COLO829 (cell line): ENCODE data around the gene SERPINA1.

Source experiments
- DNase-seq: peaks from one replicate; pipeline ENCODE4 v3.0.0; 2012; ENCODE audit warnings: low spot score

Gene SERPINA1

DNA sequence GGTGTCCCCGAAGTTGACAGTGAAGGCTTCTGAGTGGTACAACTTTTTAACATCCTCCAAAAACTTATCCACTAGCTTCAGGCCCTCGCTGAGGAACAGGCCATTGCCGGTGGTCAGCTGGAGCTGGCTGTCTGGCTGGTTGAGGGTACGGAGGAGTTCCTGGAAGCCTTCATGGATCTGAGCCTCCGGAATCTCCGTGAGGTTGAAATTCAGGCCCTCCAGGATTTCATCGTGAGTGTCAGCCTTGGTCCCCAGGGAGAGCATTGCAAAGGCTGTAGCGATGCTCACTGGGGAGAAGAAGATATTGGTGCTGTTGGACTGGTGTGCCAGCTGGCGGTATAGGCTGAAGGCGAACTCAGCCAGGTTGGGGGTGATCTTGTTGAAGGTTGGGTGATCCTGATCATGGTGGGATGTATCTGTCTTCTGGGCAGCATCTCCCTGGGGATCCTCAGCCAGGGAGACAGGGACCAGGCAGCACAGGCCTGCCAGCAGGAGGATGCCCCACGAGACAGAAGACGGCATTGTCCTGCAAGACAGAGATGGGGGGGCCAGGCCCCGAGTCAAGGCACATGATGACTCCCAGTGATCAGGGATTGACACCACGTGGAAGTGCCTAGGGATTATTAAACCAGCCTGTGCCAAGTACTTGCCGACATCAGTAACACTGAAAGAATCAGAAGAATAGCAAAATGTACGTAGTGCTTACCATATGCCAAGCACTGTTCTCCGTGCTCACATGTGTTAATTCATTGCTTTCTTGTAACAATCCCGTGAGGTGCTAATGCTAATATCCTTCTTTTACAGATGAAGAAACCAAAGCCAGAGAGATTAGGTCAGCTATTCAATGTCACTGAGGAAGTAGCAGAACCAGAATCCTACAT, 5.4 kb downstream of the SERPINA1 start:
- DNase-seq = no peak

DNA sequence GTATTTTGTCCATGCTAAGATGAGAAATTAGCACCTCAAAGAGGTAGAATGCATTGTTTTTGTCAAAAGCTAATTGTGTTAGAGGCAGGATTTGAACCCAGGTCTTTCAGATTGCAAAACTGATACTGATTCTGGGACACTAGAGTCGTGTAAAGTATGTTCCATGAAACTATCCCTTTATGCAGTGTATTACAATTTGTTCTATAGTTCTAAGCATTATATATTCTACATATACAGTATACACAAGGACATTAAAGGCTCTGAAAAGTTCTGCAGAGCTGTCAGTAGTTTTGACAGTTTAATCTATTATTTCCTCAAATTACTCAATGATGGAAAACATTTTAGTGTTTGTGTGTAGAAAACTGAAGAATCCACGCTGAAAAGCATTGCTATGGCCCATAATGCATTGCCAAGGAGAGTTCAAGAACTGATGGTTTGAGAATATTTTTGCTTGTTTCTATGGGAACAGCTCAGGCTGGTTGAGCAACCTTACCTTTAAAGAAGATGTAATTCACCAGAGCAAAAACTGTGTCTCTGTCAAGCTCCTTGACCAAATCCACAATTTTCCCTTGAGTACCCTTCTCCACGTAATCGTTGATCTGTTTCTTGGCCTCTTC, 6.2 kb downstream of the SERPINA1 start:
- DNase-seq = no peak

DNA sequence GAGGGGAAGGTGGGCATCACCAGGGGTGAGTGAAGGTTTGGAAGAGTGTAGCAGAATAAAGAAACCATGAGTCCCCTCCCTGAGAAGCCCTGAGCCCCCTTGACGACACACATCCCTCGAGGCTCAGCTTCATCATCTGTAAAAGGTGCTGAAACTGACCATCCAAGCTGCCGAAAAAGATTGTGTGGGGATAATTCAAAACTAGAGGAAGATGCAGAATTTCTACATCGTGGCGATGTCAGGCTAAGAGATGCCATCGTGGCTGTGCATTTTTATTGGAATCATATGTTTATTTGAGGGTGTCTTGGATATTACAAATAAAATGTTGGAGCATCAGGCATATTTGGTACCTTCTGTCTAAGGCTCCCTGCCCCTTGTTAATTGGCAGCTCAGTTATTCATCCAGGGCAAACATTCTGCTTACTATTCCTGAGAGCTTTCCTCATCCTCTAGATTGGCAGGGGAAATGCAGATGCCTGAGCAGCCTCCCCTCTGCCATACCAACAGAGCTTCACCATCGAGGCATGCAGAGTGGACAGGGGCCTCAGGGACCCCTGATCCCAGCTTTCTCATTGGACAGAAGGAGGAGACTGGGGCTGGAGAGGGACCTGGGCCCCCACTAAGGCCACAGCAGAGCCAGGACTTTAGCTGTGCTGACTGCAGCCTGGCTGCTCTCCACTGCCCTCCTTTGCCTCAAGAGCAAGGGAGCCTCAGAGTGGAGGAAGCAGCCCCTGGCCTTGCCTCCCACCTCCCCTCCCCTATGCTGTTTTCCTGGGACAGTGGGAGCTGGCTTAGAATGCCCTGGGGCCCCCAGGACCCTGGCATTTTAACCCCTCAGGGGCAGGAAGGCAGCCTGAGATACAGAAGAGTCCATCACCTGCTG, 7.0 kb downstream of the SERPINA1 start:
- no peak for DNase-seq

DNA sequence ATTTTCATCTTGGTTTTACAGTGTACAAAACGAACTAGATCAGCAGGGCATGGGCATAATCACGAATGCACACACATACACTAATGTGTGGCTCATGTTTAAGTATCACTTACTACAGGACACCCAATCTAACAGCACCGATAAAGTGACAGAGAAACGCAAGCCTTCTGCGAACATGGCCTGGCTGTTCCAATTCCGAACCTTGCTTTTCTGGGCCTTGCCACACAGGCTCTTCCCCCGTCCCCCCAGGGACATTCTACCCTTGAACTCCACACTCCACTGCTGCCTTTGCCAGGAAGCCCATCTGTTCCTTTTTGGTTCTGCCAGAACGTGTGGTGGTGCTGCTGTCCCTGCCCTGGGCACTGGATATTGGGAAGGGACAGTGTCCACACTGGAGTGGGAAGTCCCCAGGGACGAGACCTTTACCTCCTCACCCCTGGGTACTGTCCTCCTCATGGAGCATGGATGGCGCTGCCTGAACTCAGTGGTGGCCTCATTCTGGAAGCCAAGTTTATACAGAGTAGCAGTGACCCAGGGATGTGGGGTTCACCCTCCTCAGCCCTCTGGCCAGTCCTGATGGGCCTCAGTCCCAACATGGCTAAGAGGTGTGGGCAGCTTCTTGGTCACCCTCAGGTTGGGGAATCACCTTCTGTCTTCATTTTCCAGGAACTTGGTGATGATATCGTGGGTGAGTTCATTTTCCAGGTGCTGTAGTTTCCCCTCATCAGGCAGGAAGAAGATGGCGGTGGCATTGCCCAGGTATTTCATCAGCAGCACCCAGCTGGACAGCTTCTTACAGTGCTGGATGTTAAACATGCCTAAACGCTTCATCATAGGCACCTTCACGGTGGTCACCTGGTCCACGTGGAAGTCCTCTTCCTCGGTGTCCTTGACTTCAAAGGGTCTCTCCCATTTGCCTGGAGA, 7.9 kb downstream of the SERPINA1 start:
- no peak for DNase-seq

DNA sequence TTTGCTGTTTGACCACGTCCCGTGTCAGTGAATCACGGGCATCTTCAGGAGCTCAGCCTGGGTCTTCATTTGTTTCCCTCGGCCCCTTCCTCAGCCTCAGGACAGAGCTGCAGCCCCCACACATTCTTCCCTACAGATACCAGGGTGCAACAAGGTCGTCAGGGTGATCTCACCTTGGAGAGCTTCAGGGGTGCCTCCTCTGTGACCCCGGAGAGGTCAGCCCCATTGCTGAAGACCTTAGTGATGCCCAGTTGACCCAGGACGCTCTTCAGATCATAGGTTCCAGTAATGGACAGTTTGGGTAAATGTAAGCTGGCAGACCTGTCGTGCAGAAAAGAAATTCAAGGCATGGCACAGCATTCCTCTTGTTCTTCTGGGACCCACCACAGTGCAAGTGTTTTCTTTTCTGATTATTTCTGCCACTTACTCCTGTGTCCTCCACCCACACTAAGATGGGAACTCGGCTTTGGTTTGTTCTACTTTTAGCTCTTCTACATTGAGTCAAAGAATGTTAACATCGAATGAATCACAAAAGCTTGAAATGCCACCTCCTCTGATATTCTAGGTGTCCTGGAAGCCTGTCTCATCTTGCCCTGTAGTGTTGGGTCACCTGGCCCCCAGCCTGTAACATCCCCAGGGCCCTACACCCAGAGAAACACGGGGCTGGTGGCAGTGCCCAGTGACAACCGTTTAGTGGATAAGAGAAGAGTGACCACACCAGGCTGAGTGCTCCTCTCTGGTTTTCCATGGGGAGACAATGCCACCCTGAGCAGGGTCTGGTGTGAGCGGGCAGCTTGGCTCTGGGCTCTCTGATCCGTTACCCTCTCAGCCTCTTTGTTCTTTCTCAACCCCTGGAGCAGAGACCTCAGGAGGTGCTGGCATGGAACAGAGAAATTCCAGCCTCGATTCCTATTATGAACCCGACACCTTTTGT, 8.8 kb downstream of the SERPINA1 start:
- DNase-seq = no peak

DNA sequence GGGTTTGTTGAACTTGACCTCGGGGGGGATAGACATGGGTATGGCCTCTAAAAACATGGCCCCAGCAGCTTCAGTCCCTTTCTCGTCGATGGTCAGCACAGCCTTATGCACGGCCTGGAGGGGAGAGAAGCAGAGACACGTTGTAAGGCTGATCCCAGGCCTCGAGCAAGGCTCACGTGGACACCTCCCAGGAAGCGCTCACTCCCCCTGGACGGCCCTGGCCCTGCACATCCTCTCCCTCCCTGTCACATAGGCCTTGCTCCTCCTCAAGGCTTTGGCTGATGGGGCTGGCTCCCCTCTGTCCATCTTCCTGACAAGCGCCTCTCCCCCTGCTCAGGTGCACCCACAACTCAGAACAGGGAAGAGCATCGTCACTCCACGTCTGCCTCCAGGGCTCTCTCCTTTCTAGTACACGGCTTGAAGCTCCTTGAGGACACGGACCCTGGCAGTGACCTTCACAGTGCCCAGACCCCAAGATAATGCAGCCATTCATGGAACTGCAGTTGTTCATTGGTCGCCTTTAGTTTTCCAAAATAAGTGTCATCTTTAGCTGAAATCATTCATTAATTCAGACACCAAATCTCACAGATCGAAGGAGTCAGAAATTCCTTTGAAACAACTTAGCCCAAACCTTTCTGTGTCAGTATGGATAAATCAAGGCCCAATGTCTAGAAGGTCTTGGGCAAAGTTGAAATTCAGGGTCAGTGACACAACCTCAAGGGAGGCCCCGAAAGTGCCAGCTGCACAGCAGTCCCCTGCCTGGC, 9.7 kb downstream of the SERPINA1 start:
- no peak for DNase-seq

DNA sequence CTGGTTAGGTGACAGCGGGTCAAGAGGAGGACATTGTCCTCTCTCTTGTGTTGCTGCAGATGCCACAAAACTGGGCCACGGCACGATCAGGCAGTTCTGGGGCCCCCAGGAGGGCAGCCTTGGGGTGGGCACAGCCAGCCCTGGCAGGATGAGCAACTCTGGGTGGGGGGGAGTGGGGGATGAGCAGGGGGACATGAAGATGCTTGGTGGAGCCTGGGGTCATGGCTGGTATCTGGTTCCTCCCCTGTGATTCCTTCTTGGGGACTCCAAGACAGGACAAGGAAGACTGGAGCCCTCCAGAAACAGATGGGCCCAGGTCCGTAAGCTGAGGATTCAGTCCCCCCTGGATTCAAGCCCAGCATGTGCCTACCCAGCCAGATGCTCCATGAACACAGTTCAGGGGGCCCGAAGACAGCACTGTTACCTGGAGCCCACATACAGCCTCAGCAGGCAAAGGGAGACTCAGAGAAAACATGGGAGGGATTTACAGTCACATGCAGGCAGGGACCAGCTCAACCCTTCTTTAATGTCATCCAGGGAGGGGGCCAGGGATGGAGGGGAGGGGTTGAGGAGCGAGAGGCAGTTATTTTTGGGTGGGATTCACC, 10.4 kb downstream of the SERPINA1 start:
- DNase-seq = no peak

DNA sequence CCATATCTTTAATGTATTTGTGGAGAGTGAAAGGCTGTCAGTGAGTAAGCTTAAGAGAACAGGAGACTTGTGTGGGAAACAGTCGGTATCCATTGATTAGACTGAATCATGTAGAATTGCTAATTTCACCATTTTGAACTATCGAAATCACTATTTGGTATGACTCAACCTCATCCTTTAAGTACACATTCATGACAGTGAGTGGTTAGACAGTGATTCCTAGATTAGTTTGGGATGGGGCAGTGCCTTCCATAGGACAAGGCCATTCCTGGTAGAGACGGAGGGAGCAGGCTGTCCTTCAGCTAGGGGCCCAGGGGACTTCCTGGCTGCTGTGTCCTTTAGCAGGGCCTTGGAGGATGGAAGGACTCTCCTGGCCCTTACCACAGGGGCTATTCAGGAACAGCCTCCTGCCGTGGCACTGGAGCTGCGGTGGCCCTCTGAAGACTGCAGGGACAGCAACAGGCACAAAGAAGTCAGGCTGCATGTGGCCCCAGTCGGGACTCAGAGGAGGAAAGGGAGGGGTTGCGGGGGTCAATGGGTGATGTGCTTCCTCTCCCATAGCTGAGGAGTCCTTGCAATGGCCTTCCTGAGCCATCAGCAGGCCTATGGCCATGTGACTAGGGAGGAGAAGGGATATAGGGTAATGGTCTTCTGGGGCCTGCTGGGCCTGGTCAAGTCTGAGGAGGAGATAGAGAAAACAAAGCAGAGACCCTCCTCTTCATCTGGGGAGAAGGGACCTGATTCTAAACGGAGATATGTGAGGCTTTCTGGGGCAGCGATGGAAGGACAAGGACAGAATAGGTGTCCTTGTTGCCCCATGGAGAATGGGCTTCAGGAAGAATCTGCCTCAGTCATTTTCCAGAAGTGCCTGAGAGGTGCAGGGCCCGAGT, 11.2 kb downstream of the SERPINA1 start:
- DNase-seq = no peak

DNA sequence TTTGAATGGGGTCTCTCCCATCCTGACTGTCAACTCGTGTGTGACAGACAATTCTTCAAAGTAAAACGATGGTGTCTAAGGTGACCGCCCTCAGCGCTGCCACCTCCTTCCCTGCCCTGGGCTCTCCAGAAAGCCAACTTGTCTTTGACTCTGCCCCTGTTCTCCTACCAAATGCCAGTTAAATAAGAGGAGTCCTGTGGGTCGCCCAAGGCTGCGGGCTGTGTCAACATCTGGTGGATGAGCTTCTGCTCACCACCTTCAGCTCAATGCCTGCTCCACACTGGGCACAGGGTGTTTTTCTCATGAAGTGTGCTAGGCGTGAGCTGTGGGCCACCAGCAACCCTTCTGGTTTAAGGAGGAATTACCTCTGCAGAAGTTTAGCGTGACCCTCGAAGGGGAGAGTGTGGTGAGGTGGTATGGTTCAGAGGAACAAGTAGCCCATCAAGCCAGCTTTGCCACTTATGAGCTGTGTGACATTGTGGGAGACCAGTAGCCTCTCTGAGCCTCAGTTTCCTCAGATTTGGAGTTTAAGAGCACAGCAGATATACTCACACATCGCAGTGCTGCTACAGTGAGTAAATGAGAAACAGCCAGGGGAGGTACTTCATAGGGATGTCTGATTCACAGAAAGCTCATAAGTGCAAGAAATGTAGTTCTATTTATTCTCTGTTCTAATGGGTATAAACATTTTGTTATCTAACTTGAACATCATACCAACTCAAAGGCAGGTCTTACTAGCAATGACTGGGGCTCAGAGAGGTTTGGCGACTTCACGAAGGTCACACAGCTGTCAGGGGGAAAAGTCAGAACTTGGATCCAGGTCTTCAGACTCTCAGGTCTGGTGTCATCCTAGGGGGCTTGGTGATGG, 12.1 kb downstream of the SERPINA1 start:
- no peak for DNase-seq

DNA sequence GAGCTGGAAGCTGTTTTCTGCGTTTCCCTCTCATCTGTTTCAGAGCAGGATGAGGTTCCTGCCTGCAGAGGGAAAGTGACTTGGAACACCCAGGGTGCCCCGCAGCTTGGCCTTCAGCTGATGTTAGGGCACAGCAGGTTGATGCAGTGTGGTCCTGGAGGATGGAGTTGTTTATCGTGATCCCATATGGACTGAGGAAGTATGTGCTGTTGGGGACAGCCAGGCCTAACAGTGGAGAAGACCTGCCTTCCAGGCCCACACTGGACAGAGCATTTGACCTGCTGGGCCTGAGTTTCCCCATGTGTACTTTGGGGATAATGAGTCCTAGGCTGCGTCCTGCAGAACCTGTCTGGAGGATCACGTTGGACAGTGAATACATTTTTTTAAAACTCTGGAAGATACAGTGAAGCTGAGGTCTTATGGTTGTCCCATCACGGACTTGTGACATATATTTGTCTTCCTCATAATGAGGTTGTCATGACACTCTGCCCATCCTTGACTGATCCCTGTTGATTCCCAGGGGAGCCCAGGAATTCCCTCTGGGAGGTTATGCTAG, 12.8 kb downstream of the SERPINA1 start:
- no peak for DNase-seq

DNA sequence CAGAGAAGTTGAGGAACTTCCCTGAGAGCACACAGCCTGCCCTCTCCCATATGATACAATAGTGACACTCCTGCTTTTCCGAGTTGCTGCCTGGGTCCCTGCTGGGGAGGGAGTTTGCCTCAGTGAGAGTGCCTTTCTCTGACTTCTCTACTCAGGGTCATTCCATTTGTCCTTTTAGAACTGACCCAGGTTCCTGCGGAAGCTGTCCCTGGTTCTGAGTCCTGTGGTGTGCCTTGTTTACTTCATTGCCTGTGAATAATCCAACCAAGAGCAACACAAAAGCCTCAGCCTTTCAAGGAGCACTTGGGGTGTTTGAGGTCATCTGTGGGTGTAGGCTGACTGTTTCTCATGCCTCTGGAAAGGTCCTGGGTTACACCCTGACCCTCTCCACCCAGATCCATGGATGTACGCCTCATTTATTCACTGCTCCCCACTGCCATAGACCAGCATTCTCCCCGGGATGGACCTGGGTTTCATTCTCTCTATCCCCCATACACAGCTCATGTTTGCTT, 13.6 kb downstream of the SERPINA1 start:
- DNase-seq = no peak

DNA sequence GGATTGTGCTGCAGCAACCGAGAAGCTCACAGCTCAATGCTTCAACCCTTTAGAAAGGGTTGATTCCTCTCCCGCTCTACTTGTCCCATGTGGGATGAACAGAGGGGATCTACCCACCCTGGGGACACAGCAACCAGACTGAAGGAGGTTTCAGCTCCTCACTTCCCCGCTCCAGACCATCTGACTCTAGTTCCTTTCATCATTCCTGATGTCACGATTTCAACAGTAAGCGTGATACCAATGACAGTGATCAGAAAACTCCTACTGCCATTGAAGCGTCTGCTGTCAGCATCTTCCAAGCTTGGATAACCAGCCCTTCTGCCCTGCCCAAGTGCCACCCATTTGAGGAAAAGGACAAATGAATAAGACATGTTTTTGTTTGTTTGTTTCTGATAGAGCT, 14.3 kb downstream of the SERPINA1 start:
- no peak for DNase-seq

DNA sequence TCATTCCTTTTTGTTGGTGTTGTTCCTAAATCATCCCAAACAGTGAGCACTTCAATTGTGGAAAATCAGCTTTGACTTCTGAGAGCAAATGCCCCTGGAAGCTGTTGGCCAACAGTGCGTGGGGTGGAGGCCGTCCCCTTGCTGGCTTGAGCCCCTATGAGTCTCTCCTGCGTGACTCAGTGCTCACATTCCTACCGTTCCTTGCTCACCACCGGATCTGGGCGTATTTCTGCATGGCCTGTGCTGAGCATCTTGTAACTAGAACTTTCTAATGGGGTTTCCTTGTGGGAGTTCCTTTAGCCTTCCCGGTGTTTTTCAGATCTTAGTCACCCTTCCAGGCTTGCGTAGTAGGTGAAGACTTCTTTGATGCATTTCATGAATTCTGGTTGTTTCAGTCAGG, 14.7 kb downstream of the SERPINA1 start:
- DNase-seq = peak; percentile 23

DNA sequence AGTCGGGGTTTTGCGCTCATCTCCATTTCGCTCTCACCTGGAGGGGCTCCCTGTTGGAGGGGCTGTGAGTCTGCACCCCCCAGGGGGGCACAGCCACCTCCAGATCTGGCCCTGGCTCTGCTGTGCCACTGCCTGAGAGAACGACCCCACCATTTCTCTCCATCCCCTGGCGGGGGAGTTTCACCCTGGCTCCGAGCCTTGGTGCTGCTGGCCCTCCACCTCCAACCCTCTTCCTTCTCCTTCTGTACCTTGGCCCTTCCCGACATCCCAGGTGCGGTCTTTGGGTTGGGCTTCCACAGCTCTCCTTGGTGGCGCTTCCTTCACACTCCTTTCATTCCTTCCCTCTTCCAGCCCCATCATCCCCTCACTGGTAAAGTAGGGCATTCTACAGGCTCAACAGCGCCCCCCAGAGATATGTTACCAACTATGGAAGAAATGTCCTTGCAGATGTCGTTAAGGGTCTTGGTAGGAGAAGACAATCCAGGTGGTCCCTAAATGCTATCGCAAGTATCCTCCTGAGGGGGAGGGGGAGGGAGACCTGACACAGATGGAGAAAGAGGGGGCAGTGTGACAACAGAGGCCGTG, 16.3 kb downstream of the SERPINA1 start:
- DNase-seq = no peak

DNA sequence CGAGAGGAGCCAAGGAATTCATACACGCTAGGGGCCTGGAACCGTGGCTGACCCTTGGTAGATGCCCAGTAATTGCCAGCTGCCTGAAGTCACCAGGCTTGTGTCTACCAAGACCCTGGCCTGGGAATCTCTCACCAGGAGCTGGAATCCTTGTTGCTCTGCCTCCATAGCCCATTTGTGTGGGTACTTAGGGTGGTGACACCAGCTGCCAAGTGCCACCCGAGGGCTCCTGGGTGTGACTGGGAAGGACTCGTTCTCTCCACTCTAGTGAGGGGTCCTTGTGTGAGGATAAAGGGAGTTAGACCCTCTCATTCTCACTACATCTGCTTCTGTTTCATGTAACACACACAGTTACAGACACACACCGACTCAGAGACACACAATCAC, 17.9 kb downstream of the SERPINA1 start:
- DNase-seq = no peak
